Calu3 (cell line): ENCODE results near the gene PRKCZ. TPM values are rescaled to one million over a fixed set of nuclear protein-coding genes. Genes with fewer than 3 reads are reported as not detected.

Source experiments
- BruUV-seq: library from RNA; stranded (reverse); fragments of 400-500 nt; replicated peaks from 2 replicates; lab custom pipeline; 2021; lab: Mats Ljungman, UMichigan
- CTCF ChIA-PET: fragments of 300-600 bp; sonication (Branson Sonifier 250); formaldehyde crosslinking; loops from one replicate; lab custom pipeline; 2022; ENCODE audit warnings: antibody characterized with exemption; lab: Charles Lee
- DNase-seq: peaks from one replicate; pipeline ENCODE4 v3.0.0; 2022
- H3K27ac Mint-ChIP-seq: one replicate; pipeline ENCODE4 v1.8.0; 2022; ENCODE audit warnings: mixed read lengths; ENCODE audit not compliant: unreplicated experiment
- H3K27me3 Mint-ChIP-seq: one replicate; pipeline ENCODE4 v1.8.0; 2022; ENCODE audit warnings: mixed read lengths; ENCODE audit not compliant: unreplicated experiment
- H3K36me3 Mint-ChIP-seq: one replicate; pipeline ENCODE4 v1.8.0; 2022; ENCODE audit warnings: mild to moderate bottlenecking, moderate library complexity, mixed read lengths; ENCODE audit not compliant: insufficient read depth, unreplicated experiment
- H3K4me1 Mint-ChIP-seq: one replicate; pipeline ENCODE4 v1.8.0; 2022; ENCODE audit warnings: mild to moderate bottlenecking, low read depth, mixed read lengths; ENCODE audit not compliant: unreplicated experiment
- H3K4me3 Mint-ChIP-seq: one replicate; pipeline ENCODE4 v1.8.0; 2022; ENCODE audit warnings: mild to moderate bottlenecking, low read depth, moderate library complexity, mixed read lengths; ENCODE audit not compliant: unreplicated experiment
- H3K9me3 Mint-ChIP-seq: one replicate; pipeline ENCODE4 v1.8.0; 2022; ENCODE audit warnings: low read depth, mixed read lengths; ENCODE audit not compliant: unreplicated experiment
- CTCF ChIP-seq: fragments of 200-600 bp; IDR thresholded peaks from one replicate; pipeline ENCODE4 v1.8.0; 2022; ENCODE audit warnings: antibody characterized with exemption; ENCODE audit not compliant: unreplicated experiment
- intact Hi-C: fragments of 100-400 bp; cut with micrococcal nuclease; formaldehyde crosslinking; loops from one replicate; pipeline ENCODE4 v1.10.0; 2022; ENCODE audit not compliant: unreplicated experiment
- total RNA-seq: library from RNA; stranded (reverse); gene quantifications from 2 replicates; pipeline ENCODE4 v1.2.3, GENCODE V29; 2022

The PRKCZ gene
- total RNA-seq, 1 experiment from 2014 or later = 26.0 TPM

- DNase-seq = no peak
- no peak for TF ChIP-seq CTCF
- no peak overlapping the region for H3K4me3 Mint-ChIP-seq
- no peaks in the 10 kb centered on the region for H3K4me1 Mint-ChIP-seq
- intact Hi-C loops = no loop called here
- CTCF ChIA-PET = no interaction called here
- H3K27me3 Mint-ChIP-seq = no peaks in the 10 kb centered on the region
- H3K9me3 Mint-ChIP-seq = no peaks in the 10 kb centered on the region
- H3K27ac Mint-ChIP-seq = no peak overlapping the region
- no peaks in the 10 kb centered on the region for H3K36me3 Mint-ChIP-seq
- no TSS peak for BruUV-seq
Observed at GRCh38 chr1:2086446-2087078, 36.4 kb downstream of the PRKCZ start.

GRCh38 chr1:2087766-2088165 lies 37.6 kb downstream of the PRKCZ start:
- Mint-ChIP-seq H3K36me3 (no peaks in the 10 kb centered on the region), H3K27ac (no peak overlapping the region), H3K4me3 (no peak overlapping the region), H3K9me3 (no peaks in the 10 kb centered on the region), H3K4me1 (no peaks in the 10 kb centered on the region), H3K27me3 (no peaks in the 10 kb centered on the region)
- CTCF ChIA-PET = no interaction called here
- intact Hi-C loops = no loop called here
- no peak for TF ChIP-seq CTCF
- no TSS peak for BruUV-seq
- DNase-seq = no peak

- H3K4me1 Mint-ChIP-seq = no peaks in the 10 kb centered on the region
- intact Hi-C loops = no loop called here
- CTCF ChIA-PET = no interaction called here
- no peaks in the 10 kb centered on the region for H3K36me3 Mint-ChIP-seq
- DNase-seq = no peak
- TF ChIP-seq CTCF = no peak
- BruUV-seq = no TSS peak
- H3K4me3 Mint-ChIP-seq = no peak overlapping the region
- H3K27me3 Mint-ChIP-seq = no peaks in the 10 kb centered on the region
- H3K9me3 Mint-ChIP-seq = no peaks in the 10 kb centered on the region
- no peak overlapping the region for H3K27ac Mint-ChIP-seq
Observed at GRCh38 chr1:2088458-2088857, 38.2 kb downstream of the PRKCZ start.

GRCh38 chr1:2089051-2089450 lies 38.8 kb downstream of the PRKCZ start:
- DNase-seq = no peak
- TF ChIP-seq CTCF = no peak
- Mint-ChIP-seq H3K36me3 (no peaks in the 10 kb centered on the region), H3K9me3 (no peaks in the 10 kb centered on the region), H3K4me3 (no peak overlapping the region), H3K4me1 (no peaks in the 10 kb centered on the region), H3K27ac (no peak overlapping the region), H3K27me3 (no peaks in the 10 kb centered on the region)
- intact Hi-C loops = no loop called here
- CTCF ChIA-PET = no interaction called here
- BruUV-seq = no TSS peak
